GM10266 (cell line): Measurements from ENCODE around the gene LMOD2.
A peak's percentile ranks its signal among the peaks of the same experiment; 100 is the strongest.
"Not testable (repeated sequence)": the region's sequence is repeated elsewhere in the genome, so short reads cannot be mapped to it uniquely, and the experiment has no call there.

Source experiments
- DNase-seq: peaks from one replicate; pipeline ENCODE4 v3.0.0; 2012; ENCODE audit errors: extremely low spot score
- TF ChIP-seq, protein P1 (sequence below): IDR thresholded peaks from 2 replicates; pipeline ENCODE4 v1.5.1; 2012; ENCODE audit warnings: mild to moderate bottlenecking, low read depth; ENCODE audit not compliant: control insufficient read depth, insufficient read depth; ENCODE audit errors: missing control alignments

The LMOD2 gene

DNA sequence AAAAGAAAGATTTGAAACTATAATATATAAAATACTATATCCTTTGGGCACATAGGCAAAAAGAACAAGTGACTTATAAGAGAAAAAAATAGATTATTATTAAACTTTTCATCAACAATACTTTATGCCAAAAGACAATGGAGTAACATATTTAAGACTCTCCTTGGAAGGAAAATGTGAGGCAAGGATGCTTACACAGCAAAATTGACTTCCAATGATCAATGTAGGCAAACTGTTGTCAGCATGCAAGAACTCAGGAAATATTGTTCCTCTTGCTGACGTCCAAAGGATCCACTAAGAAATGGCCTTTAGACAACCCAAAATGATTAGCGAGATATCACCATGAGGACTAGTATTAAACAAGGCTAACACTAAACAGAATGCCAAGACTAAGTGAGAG, 22.9 kb upstream of the LMOD2 start:
- no peak for DNase-seq
- TF ChIP-seq, protein P1, sequence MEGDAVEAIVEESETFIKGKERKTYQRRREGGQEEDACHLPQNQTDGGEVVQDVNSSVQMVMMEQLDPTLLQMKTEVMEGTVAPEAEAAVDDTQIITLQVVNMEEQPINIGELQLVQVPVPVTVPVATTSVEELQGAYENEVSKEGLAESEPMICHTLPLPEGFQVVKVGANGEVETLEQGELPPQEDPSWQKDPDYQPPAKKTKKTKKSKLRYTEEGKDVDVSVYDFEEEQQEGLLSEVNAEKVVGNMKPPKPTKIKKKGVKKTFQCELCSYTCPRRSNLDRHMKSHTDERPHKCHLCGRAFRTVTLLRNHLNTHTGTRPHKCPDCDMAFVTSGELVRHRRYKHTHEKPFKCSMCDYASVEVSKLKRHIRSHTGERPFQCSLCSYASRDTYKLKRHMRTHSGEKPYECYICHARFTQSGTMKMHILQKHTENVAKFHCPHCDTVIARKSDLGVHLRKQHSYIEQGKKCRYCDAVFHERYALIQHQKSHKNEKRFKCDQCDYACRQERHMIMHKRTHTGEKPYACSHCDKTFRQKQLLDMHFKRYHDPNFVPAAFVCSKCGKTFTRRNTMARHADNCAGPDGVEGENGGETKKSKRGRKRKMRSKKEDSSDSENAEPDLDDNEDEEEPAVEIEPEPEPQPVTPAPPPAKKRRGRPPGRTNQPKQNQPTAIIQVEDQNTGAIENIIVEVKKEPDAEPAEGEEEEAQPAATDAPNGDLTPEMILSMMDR: no peak

DNA sequence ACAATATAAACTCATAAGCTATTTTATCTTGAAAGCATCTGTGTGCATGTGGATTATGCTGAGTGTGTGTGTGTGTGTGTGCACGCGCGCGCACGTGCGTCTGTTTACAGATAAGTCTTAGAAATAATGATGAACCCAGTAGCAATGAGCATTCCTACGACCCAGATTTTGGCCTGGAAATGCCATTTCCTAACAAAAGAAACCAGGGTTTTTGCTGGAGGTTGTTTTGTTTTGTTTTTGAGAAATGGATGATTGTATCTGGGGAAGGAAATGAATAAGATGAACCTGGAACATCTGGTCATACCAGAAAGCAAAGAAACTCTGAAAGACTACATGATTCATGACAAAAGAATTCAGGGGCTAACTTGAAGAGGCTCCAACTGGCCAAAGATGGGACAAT, 22.1 kb upstream of the LMOD2 start:
- DNase-seq: no peak
- TF ChIP-seq, protein P1: no peak

DNA sequence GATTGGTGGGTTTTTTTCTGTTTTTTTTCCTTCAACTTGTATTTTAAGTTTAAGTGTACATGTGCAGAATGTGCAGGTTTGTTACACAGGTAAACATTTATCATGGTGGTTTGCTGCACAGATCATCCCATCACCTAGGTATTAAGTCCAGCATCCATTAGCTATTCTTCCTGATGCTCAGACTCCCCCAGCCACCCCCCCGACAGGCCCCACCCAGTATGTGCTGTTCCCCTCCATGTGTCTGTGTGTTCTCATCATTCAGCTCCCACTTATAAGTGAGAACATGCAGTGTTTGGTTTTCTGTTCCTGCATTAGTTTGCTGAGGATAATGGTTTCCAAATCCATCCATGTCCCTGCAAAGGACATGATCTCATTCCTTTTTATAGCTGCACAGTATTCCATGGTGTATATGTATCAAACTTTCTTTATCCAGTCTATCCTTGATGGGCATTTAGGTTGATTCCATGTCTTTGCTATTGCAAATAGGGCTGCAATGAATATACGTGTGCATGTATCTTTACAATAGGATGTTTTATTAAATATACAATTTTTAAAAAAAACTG, 21.6 kb upstream of the LMOD2 start:
- not testable (repeated sequence) for DNase-seq

DNA sequence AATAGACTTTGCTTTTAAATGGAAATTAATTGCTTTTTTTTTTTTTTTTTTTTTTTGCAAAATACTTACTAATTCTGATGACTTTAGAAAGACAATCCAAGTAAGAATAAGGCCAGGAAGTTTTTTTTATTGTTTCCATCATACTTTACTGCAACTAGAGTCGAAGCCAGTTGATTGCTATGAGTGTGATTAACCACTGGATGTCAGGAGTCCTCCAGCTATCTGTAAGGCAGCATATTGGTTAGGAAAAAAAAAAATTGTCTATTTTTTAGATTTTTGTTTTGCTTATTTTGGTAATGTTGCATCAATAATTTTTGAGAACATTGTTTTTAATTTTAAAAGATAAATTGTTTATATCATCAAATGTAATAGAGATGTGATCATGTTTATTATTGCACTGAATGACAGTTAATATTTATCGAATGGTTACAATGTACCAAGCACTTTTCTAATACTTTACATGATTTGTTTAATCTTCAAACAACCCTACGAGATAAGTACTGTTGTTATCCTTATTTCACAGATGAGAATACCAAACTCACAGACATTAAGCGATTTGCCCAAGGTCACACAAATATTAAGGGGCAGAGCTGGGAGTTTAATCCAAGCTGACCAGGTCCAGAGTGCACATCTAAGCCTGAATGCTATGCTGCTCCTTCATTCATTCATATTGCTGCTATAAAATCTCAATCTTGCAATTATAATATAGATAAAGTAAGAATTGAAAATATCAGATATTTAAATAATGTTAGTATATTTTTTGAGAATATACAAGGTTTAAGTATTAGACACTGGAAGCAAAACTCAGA, 19.9 kb upstream of the LMOD2 start:
- no peak for DNase-seq

DNA sequence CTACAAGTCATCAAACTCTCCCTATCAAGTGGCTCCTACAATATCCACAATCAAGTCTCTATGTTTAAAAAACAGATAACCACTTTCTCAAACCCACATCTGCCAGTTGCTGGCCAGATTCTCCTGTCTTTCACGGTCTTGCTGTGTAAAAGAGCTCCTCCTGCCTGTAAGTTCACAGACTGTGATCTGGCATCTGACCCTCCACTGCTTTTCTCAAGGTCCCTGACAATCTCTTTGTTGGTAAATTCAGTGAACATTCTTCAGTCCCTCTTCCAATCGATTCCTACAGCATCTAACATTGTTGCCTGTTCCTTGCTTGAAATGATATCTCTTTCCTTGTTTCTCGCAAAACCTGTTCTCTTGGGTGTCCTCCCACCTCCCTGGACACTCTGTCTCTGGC, 18.5 kb upstream of the LMOD2 start:
- TF ChIP-seq, protein P1: no peak
- no peak for DNase-seq

More for the DNA sequence above, 19.9 kb upstream of the LMOD2 start:
- TF ChIP-seq, protein P1: peak; percentile 35

DNA sequence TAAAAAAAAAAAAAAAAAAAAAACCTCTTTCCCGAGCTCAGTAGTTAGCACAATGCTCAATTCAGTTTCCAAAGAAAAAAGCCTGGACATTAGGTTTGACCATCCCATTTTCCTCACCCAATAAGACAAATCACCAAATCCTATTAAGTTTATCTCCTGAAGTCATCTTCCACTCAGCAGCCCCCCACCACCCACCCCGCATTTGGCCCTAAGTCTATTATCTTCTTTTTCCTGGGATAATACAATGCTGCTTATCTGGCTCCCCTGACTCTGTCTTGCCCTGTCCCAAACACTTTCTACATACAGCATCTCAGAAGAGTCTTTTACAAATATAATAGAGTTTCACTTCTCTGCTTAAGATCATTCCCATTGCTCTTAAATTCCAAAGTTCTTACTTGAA, 17.8 kb upstream of the LMOD2 start:
- TF ChIP-seq, protein P1: no peak
- DNase-seq: no peak

DNA sequence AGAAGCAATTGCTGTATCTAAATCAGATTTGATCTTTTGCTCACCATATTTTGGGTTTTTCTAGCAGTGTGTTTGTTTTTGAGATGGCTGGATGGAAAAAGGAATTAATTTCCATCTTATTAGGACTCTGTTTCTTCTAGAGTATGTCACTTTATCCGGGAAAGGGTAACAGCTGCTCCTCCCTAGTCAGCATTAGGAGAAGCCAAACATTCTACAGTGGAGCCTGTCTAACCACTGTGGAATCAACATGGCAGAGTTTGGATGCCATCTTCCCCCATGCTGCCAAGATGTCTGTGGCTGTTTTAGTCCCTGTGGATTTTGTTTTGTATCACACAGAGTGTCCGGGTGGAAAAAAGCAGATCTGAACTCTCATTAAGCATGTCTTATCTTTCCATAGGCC, 16.0 kb upstream of the LMOD2 start:
- DNase-seq: no peak
- TF ChIP-seq, protein P1: no peak
